GM18508 (cell line): Measurements from ENCODE around the gene CTU2.
A peak's percentile ranks its signal among the peaks of the same experiment; 100 is the strongest.
"Not testable (repeated sequence)": the region's sequence is repeated elsewhere in the genome, so short reads cannot be mapped to it uniquely, and the experiment has no call there.

Experiments used
- ATAC-seq: cut with Tn5 transposase; IDR thresholded peaks from one replicate; pipeline ENCODE4 v1.9.1; 2021; ENCODE audit warnings: moderate number of reproducible peaks; ENCODE audit not compliant: insufficient read depth, unreplicated experiment

The CTU2 gene

DNA sequence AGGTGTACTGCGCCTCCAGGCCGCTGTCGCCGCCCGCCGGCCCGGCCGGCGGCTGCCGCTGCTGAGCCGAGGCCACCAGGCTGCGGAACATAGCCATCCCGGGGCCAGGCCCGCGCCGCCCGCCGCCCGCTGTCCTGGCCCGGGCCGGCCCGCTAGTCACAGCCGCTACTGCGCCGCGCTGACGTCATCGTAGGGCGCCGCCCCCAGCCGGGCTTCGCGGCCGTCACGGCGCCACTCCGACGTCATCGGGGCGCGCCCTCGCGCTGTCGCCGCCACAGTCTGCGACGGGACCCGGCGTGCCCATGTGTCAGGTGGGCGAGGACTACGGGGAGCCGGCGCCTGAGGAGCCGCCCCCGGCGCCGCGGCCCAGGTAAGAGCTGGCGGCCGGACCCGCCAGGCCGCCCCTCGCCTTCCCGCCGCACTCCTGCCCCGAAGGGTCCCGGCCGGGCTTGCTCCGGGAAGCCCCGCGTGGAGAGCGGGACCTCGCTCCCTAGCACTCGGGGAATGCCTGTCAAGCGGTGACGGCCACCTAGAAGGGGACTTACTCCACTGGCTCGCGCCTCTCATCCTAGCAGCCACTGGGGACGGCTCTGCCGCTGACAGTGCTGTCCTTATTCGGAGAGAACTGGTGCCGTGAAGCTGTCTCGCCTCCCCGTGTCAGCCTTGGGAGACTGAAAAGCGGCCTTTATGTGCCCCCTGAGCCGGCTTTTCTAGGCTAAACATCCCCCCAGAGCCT is at the start of gene CTU2, which contains the start of gene RNF166:
TSS of gene CTU2 (plus strand) at position 275 of the 736 bp plus-strand sequence. CDS start at position 303, 28 bp downstream.
TSS of gene RNF166 (minus strand) at position 180 of the 736 bp plus-strand sequence. CDS start at position 97, 83 bp downstream.
- ATAC-seq, result no peak

DNA sequence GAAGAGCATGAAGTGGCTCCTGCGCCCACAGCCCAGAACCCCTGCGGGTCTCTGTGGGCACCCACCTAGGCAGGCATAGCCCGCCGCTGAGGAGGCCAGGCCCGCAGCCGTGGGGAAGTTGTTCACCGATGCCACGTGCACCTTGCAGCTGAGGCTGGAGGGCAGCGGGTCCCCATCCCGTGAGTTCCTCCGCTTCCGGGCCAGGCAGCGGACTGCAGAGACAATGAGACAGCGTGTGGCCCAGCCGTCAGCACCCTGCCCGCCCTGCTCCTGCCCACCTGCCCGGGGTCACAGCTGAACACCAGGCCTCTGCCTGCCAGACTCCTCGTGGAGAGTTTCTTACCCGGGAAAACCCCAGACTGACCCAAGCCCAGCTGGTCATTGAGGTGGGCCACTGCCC is 48.9 kb upstream of the CTU2 start:
- ATAC-seq, result no peak

DNA sequence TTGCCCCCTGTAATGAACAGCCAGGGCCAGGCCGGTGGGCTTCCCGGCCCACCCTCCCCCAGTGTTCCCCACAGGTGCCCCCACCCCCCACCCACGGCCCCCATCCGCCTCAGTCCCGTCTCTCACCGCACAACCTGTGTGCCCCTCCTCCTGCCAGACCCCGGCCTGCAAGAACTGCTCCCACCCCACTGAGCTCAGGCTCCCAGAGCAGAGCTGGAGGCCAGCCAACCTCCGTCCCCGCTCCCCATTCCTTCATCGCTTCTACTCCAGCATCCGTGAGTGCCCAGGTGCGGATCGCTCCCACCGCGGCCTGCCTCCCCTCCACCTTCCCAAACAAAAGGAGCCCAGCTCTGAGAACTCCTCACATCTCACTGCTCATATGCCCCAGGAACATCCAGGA is 47.6 kb upstream of the CTU2 start:
- ATAC-seq, result no peak

GRCh38 chr16:88659160-88659559 is 47.1 kb upstream of the CTU2 start:
- no peak for ATAC-seq

- ATAC-seq, result no peak
Measured at GRCh38 chr16:88661468-88661867, 44.8 kb upstream of the CTU2 start.

DNA sequence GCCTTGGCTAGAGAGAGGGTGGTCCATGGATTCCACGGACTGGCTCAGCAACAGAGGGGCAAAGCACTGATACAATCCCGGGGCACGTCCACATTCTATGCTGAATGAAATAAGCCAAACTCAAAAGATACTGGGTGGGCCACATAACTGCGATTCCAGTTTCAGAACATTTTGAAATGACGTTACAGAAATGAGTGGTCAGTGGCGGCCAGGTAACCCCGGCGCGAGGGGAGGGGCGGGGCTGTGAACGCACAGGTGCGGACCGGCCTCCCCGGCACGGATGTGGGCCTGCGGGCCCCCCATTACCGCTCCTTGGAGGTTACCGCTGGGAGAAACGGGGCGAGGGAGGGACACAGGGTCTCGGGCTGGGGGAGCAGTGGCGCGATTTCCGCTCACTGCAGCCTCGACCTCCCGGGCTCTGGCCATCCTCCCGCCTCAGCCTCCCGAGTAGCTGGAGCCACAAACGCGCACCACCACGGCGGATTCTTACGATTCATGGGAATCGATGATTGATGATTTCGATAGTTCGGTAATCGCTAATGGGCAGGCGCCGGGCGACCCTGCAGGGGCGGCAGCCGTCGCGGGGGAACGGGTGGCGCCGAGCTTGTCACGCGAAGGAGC is 44.0 kb upstream of the CTU2 start:
- no peak for ATAC-seq

DNA sequence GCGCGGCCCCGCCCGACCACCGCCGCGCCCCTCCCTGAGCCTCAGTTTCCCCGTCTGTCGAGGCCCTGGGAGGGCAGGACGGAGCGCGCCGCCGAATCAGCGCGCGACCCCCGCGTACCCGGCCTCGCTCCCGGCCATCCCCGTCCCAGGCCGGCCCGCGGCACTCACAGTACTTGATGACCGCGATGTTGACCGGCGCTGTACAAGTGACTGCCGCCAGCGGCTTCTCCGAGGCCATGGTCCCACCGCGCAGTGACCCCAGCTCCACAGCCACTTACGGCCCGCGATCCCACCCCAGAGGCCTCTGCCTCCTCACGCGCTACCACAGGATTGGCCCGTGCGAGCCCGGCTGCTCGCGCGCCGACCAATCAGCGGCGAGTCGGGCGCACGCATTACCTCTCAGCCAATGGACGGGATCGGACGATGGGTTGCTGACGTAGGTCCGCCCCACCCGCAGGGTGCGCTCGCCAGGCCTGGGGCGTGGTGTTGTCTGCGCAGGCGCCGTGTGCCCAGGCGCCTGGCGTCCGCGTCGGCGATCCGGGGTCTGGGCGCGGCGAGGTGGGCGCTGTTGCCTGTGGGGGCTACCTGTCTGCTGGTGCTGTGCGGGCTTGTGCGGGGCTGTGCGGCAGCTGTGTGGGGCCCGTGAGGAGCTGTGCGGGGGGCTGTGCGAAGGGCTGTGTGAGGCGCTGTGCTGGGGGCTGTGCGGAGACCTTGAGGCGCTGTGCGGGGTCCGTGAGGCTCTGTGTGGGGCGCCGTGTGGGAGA is 43.3 kb upstream of the CTU2 start, which contains the start of gene MVD:
TSS of gene MVD (minus strand) at position 249 of the 764 bp plus-strand sequence. CDS start at position 238, 11 bp downstream.
- peak; percentile 79 for ATAC-seq

- no peak for ATAC-seq
Measured at GRCh38 chr16:88665148-88665547, 41.2 kb upstream of the CTU2 start.

DNA sequence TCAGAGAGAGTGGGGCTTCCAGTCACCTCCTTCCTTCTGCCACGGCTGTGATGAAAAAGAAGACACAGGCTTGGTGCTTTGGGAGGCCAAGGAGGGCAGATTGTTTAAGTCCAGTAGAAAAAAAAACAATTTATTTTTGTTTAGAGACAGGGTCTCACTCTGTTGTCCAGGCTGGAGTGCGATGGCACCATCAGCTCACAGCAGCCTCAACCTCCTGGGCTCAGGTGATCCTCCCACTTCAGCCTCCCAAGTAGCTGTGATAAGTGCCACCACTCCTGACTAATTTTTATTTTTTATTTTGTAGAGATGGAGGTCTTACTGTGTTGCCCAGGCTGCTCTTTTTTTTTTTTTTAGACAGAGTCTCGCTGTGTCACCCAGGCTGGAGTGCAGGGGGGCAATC is 40.7 kb upstream of the CTU2 start:
- no peak for ATAC-seq

- no peak for ATAC-seq
Measured at GRCh38 chr16:88667461-88667860, 38.8 kb upstream of the CTU2 start.

- ATAC-seq, result not testable (repeated sequence)
Measured at GRCh38 chr16:88669493-88669892, 36.8 kb upstream of the CTU2 start.

- ATAC-seq, result no peak
Measured at GRCh38 chr16:88669980-88670379, 36.3 kb upstream of the CTU2 start.

- ATAC-seq, result no peak
Measured at GRCh38 chr16:88671806-88672205, 34.5 kb upstream of the CTU2 start.

- no peak for ATAC-seq
Measured at GRCh38 chr16:88672776-88673175, 33.5 kb upstream of the CTU2 start.

- no peak for ATAC-seq
Measured at GRCh38 chr16:88673716-88674379, 32.5 kb upstream of the CTU2 start.

DNA sequence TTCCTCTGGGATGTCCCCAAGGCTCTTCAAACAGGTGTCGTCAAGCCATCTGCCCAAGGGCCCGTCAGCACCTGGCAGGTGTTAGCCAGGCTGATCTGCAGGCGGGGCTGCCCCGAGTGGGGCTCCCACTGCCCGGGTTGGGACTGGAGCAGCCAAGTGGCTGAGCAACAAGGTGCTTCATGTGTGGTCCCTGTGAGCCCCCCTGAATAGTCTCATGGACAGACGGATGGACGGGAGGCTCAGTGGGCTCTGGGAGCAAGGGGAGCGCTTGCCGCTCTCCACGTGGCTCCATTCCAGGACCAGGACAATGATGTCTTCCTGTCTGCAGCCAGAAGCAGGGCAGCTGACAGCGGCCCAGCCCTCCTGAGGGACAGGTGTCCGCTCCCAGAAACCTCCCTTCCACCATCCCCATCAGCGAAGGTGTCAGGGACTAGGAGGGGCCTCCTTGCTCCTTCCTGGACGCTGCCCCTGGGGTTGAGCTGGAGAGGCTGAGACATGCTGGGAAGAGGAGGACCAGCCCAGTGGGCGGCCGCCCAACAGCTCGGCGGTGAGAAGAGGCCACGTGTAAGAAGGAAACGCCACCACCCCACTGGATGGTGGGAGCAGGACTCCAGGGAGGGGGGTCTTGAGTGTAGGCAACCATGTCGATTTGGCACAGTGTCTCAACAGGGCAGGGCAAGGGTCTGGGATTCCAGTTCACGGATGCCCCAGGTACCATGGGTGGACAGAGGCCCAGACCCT is 29.6 kb upstream of the CTU2 start:
- ATAC-seq, result no peak

DNA sequence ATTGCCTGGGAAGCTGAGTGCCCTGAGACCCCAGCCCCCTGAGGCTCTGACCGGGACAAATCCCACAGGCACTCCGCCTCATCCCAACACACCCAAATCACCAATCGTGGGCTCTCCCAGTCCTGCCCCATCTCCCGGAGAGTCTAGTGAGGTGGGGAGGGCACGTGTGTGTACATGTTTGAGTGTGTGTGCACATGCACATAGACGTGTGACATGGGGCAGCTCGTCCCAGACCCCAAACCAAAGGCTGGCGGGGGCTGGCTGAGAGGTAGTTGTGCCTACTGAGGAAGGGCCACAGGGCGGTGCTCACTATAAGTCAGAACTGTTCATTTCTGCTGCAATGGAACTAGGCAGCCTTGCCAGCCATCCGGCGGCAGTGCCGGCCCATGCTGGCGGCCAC is 28.6 kb upstream of the CTU2 start:
- no peak for ATAC-seq

GRCh38 chr16:88678224-88678979 is 27.9 kb upstream of the CTU2 start:
- ATAC-seq, result no peak

DNA sequence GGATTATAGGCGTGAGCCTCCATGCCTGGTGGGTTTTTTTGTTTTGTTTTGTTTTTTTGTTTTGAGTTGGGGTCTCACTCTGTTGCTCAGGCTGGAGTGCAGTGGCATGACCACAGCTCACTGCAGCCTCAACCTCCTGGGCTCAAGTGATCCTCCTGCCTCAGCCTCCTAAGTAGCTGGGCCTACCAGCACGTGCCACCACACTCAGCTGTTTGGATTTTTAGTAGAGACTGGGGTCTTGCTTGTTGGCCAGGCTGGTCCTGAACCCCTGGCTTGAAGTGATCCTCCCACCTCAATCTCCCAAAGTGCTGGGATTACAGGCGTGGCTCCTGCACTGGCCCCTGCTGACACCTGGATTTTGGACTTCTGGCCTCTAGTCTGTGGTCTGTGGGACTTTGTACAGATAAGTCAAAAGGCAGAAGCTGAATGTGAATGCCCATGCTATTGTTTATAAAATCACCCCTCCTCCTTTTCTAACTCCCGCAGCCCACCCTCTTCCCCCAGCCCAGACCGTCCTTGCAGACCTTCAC is 25.7 kb upstream of the CTU2 start:
- no peak for ATAC-seq
